HG02973 (cell line): ENCODE measurements around the gene P4HA2.

Experiments
- ATAC-seq: cut with Tn5 transposase; IDR thresholded peaks from one replicate; pipeline ENCODE4 v1.9.1; 2021; ENCODE audit warnings: moderate library complexity; ENCODE audit not compliant: unreplicated experiment

Gene P4HA2

GRCh38 chr5:132227485-132228240, at the start of gene P4HA2:
Gene P4HA2 (minus strand): TSS chr5:132227853. CDS start chr5:132218626, 9,227 bp downstream.
- ATAC-seq, result peak; percentile 85

GRCh38 chr5:132277256-132277655, 49.6 kb upstream of the P4HA2 start:
- no peak for ATAC-seq

- ATAC-seq, result no peak
Observed at GRCh38 chr5:132275367-132276220, 47.9 kb upstream of the P4HA2 start.

GRCh38 chr5:132274050-132274792, 46.6 kb upstream of the P4HA2 start:
- ATAC-seq, result no peak

GRCh38 chr5:132273631-132274030, 46.0 kb upstream of the P4HA2 start:
- no peak for ATAC-seq

- ATAC-seq, result no peak
Observed at GRCh38 chr5:132272311-132273210, 44.9 kb upstream of the P4HA2 start.

GRCh38 chr5:132271251-132272246, 43.9 kb upstream of the P4HA2 start:
- ATAC-seq, result no peak

GRCh38 chr5:132270706-132271105, 43.1 kb upstream of the P4HA2 start:
- no peak for ATAC-seq

GRCh38 chr5:132270335-132270665, 42.6 kb upstream of the P4HA2 start:
- ATAC-seq, result no peak

GRCh38 chr5:132269635-132270334, 42.1 kb upstream of the P4HA2 start:
- ATAC-seq, result no peak

GRCh38 chr5:132268769-132269551, 41.3 kb upstream of the P4HA2 start:
- peak; percentile 81 for ATAC-seq

- ATAC-seq, result peak; percentile 6
Observed at GRCh38 chr5:132267931-132268768, 40.5 kb upstream of the P4HA2 start.

GRCh38 chr5:132267166-132267739, 39.6 kb upstream of the P4HA2 start:
- ATAC-seq, result no peak

- ATAC-seq, result no peak
Observed at GRCh38 chr5:132266836-132267160, 39.1 kb upstream of the P4HA2 start.

- ATAC-seq, result no peak
Observed at GRCh38 chr5:132266031-132266835, 38.6 kb upstream of the P4HA2 start.
